Measurements from ENCODE around the gene MAPK9. TPM values are rescaled to one million over a fixed set of nuclear protein-coding genes. Genes with fewer than 3 reads are reported as not detected.
"Not testable (repeated sequence)": the region's sequence is repeated elsewhere in the genome, so short reads cannot be mapped to it uniquely, and the experiment has no call there.

MAPK9 gene
- total RNA-seq, 1 donor, result 33.2 TPM

DNA sequence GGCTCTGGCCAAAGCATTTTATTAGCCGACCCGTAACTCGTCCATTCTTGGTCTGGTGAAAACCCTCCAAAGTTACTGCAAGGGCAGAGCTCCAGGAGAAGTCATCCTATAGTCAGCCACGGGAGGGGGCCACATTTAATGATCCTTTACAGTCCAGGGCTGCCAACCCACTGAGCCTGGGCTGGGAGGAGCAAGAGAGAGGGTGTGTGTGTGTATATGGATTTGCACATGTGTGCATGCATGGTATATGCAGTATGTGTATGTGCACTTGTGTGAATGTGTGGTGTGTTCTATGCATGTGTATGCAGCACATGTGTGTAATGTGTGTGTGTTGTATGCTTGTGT, 78.7 kb downstream of the MAPK9 start:
- DNase-seq (ENCODE audit: low read depth), result no peak
- H3K4me3 ChIP-seq (ENCODE audit: low read depth, low read length), result no peak overlapping the region
- TF ChIP-seq, protein P1, sequence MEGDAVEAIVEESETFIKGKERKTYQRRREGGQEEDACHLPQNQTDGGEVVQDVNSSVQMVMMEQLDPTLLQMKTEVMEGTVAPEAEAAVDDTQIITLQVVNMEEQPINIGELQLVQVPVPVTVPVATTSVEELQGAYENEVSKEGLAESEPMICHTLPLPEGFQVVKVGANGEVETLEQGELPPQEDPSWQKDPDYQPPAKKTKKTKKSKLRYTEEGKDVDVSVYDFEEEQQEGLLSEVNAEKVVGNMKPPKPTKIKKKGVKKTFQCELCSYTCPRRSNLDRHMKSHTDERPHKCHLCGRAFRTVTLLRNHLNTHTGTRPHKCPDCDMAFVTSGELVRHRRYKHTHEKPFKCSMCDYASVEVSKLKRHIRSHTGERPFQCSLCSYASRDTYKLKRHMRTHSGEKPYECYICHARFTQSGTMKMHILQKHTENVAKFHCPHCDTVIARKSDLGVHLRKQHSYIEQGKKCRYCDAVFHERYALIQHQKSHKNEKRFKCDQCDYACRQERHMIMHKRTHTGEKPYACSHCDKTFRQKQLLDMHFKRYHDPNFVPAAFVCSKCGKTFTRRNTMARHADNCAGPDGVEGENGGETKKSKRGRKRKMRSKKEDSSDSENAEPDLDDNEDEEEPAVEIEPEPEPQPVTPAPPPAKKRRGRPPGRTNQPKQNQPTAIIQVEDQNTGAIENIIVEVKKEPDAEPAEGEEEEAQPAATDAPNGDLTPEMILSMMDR (IDR thresholded peaks at IDR 0.05; ENCODE audit: insufficient read depth, low read depth, low read length), result no peak

DNA sequence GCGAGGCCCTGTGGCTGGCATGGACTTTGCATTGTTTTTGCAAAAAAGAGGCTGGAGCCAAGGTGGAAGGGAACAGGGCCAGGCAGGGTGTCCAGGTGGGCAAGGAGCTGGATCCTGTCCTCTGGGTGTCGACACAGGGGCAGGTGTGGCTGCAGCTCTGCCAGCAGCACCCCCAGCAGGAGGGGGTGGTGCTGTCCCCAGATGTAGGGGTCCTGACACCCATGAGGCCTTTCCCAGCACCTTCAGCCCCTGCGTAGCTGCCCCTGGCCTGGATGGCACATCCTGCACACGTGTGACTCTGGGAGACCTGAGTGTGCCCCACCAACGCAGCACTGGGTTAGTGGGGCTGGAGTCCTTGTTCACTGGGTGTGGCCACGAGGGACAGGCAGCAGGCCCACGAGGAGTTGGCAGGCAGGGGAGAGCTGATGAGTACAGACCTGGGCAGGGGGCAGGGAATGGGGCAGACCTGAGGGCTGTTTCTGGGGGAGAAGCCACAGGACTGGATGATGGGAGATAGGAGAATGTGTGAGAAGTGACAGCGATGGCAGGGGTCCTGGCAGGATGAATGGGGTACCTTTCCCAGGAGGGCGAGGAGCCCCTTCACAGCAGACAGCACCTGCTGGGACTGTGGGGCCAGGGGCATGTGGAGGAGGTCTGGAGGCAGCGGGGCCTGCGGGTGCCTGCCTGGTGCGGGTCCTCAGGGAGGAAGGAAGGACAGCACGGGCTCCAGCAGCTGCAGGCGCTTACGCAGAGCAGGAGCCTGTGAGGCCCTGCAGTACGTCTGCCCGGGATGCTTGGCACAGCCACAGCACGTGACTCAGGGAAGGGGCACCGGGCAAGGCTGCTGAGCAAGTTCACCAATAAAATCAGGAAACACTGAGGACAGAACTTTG, 79.3 kb downstream of the MAPK9 start:
- DNase-seq (ENCODE audit: low read depth), result peak; percentile 6
- H3K4me3 ChIP-seq (ENCODE audit: low read depth, low read length), result no peak overlapping the region
- TF ChIP-seq, protein P1 (IDR thresholded peaks at IDR 0.05; ENCODE audit: insufficient read depth, low read depth, low read length), result no peak

DNA sequence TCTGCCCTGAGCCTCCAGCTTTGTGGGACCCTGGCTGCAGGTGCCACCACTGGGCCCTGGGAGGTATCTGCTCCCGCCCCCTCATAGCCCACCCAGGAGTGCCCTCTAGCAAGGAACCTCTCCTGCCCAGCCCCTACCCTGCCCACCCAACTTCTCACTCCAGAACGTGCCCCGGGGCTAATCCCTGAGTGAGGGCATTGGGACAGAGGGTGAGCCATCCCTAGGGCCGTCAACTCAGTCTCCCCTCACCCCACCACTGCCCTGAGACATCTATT, 80.2 kb downstream of the MAPK9 start:
- TF ChIP-seq, protein P1 (IDR thresholded peaks at IDR 0.05; ENCODE audit: insufficient read depth, low read depth, low read length), result no peak
- DNase-seq (ENCODE audit: low read depth), result no peak

DNA sequence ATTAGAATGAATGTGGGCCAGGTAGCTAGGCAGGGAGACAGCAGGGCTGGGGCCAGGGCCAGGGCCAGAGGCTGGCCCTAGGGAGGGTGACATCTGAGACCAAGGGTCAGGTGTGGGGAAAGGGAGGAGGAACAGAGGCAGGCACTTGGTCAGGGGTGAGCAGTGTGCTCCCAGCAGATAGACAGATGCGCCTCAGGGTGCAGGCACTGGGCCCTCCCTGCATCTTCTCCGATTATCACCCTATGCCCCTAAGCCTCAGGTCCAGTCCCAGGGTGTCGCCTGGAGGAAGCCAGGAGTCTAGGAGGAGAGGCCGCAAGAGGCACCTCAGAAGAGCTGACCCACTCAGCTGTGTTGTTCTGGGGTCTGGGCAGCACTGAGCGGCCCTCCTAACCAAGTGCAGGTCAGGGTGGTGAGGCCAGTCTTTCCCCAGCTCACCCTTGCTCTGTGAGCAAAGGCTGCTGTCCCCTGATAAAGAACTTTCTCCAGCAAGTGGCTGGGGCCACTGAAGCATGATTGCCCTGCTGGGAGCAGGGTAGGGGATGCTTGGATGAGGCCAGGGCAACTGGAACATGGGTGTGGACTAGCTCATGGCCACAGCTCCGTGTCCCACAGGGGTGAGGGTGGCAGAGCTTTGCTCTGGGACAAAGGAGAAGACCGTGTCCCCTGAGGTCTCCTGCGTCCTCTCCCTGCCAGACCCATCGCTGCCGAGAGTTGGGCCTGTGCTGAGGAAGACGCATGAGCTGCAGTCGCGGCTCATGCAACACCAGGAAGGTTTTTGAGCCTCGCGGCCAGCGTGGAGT, 80.7 kb downstream of the MAPK9 start:
- H3K4me3 ChIP-seq (ENCODE audit: low read depth, low read length), result no peak overlapping the region
- no peak for DNase-seq (ENCODE audit: low read depth)
- TF ChIP-seq, protein P1 (IDR thresholded peaks at IDR 0.05; ENCODE audit: insufficient read depth, low read depth, low read length), result no peak

More for the DNA sequence above, 80.2 kb downstream of the MAPK9 start:
- no peak overlapping the region for H3K4me3 ChIP-seq (ENCODE audit: low read depth, low read length)

DNA sequence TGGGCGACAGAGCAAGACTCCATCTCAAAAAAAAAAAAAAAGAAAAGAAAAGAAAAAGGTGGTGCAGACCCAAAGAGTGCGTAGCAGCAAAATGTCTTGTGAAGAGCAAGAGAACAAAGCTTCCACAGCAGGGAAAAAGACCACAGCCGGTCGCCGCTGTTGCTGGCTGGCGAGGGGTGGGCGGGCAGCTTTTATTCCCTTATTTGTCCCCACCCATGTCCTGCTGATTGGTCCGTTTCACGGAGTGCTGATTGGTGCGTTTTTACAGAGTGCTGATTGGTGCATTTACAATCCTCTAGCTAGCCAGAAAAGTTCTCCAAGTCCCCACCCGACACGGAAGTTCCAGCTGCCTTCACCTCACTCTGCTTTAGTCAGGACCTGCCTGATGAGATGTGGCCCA, 81.8 kb downstream of the MAPK9 start:
- DNase-seq (ENCODE audit: low read depth); H3K4me3 ChIP-seq (ENCODE audit: low read depth, low read length): not testable (repeated sequence)

DNA sequence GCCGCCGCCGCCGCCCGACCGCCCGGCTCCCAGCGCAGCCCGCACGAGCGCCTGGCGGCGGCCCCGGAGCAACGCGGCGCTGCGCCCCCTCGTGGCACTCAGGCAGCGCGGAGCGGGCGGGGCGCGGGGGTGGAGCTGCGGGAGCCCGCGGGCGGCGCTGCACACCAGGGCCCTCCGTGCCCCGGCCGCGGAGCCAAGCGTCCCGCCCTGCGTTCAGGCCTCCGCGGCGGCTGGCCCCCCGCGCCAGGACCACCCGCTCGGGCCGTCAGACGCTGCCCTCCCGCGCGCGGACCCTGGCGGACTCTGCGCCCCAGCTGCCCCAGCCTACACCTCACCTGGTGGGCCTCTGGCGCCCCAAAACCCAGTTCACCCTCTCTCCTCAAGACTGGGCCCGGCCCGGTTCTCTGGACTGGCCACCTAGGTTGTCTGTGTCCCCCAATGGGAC, 82.7 kb downstream of the MAPK9 start, which contains the start of gene RASGEF1C:
Gene RASGEF1C, minus strand, starts transcription at position 75 of the 445 bp plus-strand sequence. CDS start 71,159 bp downstream, outside the sequence.
- TF ChIP-seq, protein P1 (IDR thresholded peaks at IDR 0.05; ENCODE audit: insufficient read depth, low read depth, low read length), result peak; percentile 23
- DNase-seq (ENCODE audit: low read depth), result peak; percentile 55
- peak within 1 kb of the TSS; percentile 45 for H3K4me3 ChIP-seq (ENCODE audit: low read depth, low read length)

DNA sequence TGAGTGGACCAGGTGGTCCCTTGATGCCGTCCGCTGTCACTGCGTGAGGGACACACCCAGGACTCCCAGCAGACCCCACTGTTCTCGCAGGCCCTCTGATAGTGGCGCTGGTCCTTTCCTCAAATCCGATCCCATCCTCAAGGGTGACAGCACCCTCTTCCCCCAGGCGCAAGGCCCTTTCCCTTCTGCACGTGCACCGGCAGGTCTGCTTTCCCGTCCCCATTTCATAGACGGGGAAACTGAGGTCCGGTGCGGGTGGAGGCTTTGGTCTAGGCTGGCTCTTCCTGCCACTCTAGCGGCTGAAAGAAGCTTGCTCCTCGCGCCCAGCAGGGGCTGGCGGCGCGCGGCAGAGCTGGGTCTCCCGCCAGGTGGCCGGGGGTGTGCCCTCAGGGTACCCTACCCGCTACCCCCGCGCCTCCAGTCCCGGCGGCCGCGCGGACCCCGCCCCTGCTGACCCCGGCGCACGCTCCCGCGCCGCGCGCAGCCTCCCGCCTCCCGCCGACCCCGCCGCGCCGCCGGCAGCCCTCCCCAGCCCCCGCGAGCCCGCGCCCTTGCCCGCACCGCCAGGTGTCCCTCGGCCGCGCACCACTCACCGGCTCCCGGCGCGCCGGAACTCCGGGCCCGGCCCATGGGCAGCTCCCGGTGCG, 83.3 kb downstream of the MAPK9 start:
- TF ChIP-seq, protein P1 (IDR thresholded peaks at IDR 0.05; ENCODE audit: insufficient read depth, low read depth, low read length), result no peak
- no peak for DNase-seq (ENCODE audit: low read depth)
- peak overlapping the region; percentile 45 for H3K4me3 ChIP-seq (ENCODE audit: low read depth, low read length)

Data from fibroblast of villous mesenchyme (primary cell).